H1 (cell line): ENCODE data around the gene CDH22. TPM values are rescaled to one million over a fixed set of nuclear protein-coding genes. Genes with fewer than 3 reads are reported as not detected.
A peak's percentile ranks its signal among the peaks of the same experiment; 100 is the strongest.

Experiments
- CTCF ChIA-PET: fragments of 300-600 bp; sonication (Branson Sonifier 250); formaldehyde crosslinking; loops from one replicate; lab custom pipeline; 2021; ENCODE audit not compliant: partially characterized antibody; lab: Charles Lee
- POLR2A ChIA-PET: fragments of 300-600 bp; sonication (Branson Sonifier 250); formaldehyde crosslinking; loops from one replicate; lab custom pipeline; 2021; ENCODE audit warnings: inconsistent platforms; ENCODE audit not compliant: partially characterized antibody; lab: Charles Lee
- DNase-seq, 2 experiments: peaks; one replicate each; pipeline versions ENCODE4 v3.0.0 to v3.0.0-alpha.2; 2010 to 2022; ENCODE audit warnings: low spot score in 2 of 2, low read depth in 1 of 2, mixed read lengths in 1 of 2
- FAIRE-seq: peaks from 2 replicates; lab custom pipeline; 2011; peaks lifted over from hg19 to GRCh38; lab: Jason Lieb, UNC
- H2AFZ ChIP-seq: 2 replicates; pipeline ENCODE4 v1.8.1; 2012; ENCODE audit warnings: low read length, inconsistent platforms
- H2AK5ac ChIP-seq: 2 replicates; pipeline ENCODE4 v1.6.1; 2013; ENCODE audit warnings: low read depth, low read length
- H2BK120ac ChIP-seq: replicated peaks from 2 replicates; pipeline ENCODE3; 2013; ENCODE audit warnings: low read depth, low read length, inconsistent platforms
- H2BK12ac ChIP-seq: 2 replicates; pipeline ENCODE4 v1.6.1; 2013; ENCODE audit warnings: low read depth, low read length
- H2BK15ac ChIP-seq: 2 replicates; pipeline ENCODE4 v1.6.1; 2013; ENCODE audit warnings: low read length
- H2BK20ac ChIP-seq: 2 replicates; pipeline ENCODE4 v1.6.1; 2013; ENCODE audit warnings: low read length
- H2BK5ac ChIP-seq: 2 replicates; pipeline ENCODE4 v1.6.1; 2013; ENCODE audit warnings: low read depth, low read length
- H3K14ac ChIP-seq: 2 replicates; pipeline ENCODE4 v1.6.1; 2013; ENCODE audit warnings: inconsistent platforms; ENCODE audit not compliant: insufficient read length
- H3K18ac ChIP-seq: 2 replicates; pipeline ENCODE4 v1.6.1; 2013; ENCODE audit warnings: low read length; ENCODE audit errors: extremely low read depth
- H3K23ac ChIP-seq: 2 replicates; pipeline ENCODE4 v1.6.1; 2013; ENCODE audit warnings: inconsistent platforms; ENCODE audit not compliant: insufficient read length
- H3K23me2 ChIP-seq: 2 replicates; pipeline ENCODE4 v1.6.1; 2013; ENCODE audit warnings: low read depth, low read length
- H3K27ac ChIP-seq: 2 replicates; pipeline ENCODE4 v1.6.1; 2011; ENCODE audit warnings: low read depth, low read length, inconsistent platforms
- H3K27me3 ChIP-seq, 4 experiments: replicated peaks in 1 of 4; 1 replicate in 1 of 4; 2 replicates in 3 of 4; pipeline versions ENCODE4 v1.6.1 to v1.8.1; 2011 to 2013; ENCODE audit warnings: low read length in 3 of 4, mild to moderate bottlenecking in 3 of 4, inconsistent platforms in 2 of 4, mixed read lengths in 2 of 4, moderate library complexity in 1 of 4; ENCODE audit not compliant: control insufficient read depth in 3 of 4, insufficient read depth in 3 of 4; ENCODE audit errors: extremely low read depth in 1 of 4
- H3K36me3 ChIP-seq, 4 experiments: 2 replicates each; pipeline versions ENCODE4 v1.6.1 to v1.8.1; 2011 to 2013; ENCODE audit warnings: mild to moderate bottlenecking in 4 of 4, low read length in 3 of 4, moderate library complexity in 2 of 4, control low read depth in 1 of 4, inconsistent platforms in 1 of 4; ENCODE audit not compliant: insufficient read depth in 4 of 4, control insufficient read depth in 2 of 4
- H3K4ac ChIP-seq: replicated peaks from 2 replicates; pipeline ENCODE3; 2013; ENCODE audit warnings: low read length, low read depth, mixed read lengths, inconsistent platforms; ENCODE audit not compliant: insufficient read length
- H3K4me1 ChIP-seq, 4 experiments: replicated peaks in 1 of 4; 1 replicate in 1 of 4; 2 replicates in 3 of 4; pipeline versions ENCODE4 v1.6.1 to v1.8.1; 2011 to 2013; ENCODE audit warnings: low read length in 3 of 4, inconsistent platforms in 2 of 4, mixed read lengths in 1 of 4; ENCODE audit not compliant: insufficient read depth in 4 of 4, control insufficient read depth in 3 of 4
- H3K4me2 ChIP-seq, 2 experiments: 2 replicates each; pipeline versions ENCODE4 v1.6.1 to v1.8.1; 2011 to 2013; ENCODE audit warnings: low read depth in 2 of 2, low read length in 2 of 2, control low read depth in 1 of 2, inconsistent platforms in 1 of 2, mild to moderate bottlenecking in 1 of 2; ENCODE audit not compliant: insufficient read depth in 1 of 2
- H3K4me3 ChIP-seq, 4 experiments: fragments of 200-600, 300-600 bp in 1 of 4; sonication (generic), shearing (Covaris generic), sonication (Bioruptor Twin) in 1 of 4; 2 replicates each; pipeline versions ENCODE4 v1.5.1 to v1.8.1; 2011 to 2016; ENCODE audit warnings: low read length in 4 of 4, low read depth in 3 of 4, control low read depth in 2 of 4, inconsistent platforms in 2 of 4, mild to moderate bottlenecking in 2 of 4, mixed read lengths in 1 of 4, moderate library complexity in 1 of 4; ENCODE audit not compliant: insufficient read depth in 2 of 4; ENCODE audit errors: extremely low read depth in 1 of 4
- H3K56ac ChIP-seq: replicated peaks from 2 replicates; pipeline ENCODE3; 2013; ENCODE audit warnings: low read depth, mild to moderate bottlenecking, mixed read lengths, low read length, inconsistent platforms; ENCODE audit not compliant: insufficient read length
- H3K79me1 ChIP-seq: 2 replicates; pipeline ENCODE4 v1.6.1; 2013; ENCODE audit warnings: low read depth, low read length, control low read depth
- H3K79me2 ChIP-seq, 2 experiments: 2 replicates each; pipeline versions ENCODE4 v1.6.1 to v1.8.1; 2012 to 2013; ENCODE audit warnings: low read length in 2 of 2, mild to moderate bottlenecking in 2 of 2, inconsistent platforms in 1 of 2; ENCODE audit not compliant: insufficient read depth in 2 of 2, control insufficient read depth in 1 of 2
- H3K9ac ChIP-seq, 4 experiments: replicated peaks in 1 of 4; 1 replicate in 1 of 4; 2 replicates in 3 of 4; pipeline versions ENCODE4 v1.6.1 to v1.8.1; 2011 to 2013; ENCODE audit warnings: low read depth in 3 of 4, low read length in 3 of 4, control low read depth in 2 of 4, mild to moderate bottlenecking in 2 of 4, moderate library complexity in 2 of 4, inconsistent platforms in 1 of 4; ENCODE audit errors: extremely low read depth in 1 of 4
- H3K9me3 ChIP-seq, 2 experiments: 2 replicates each; pipeline versions ENCODE4 v1.6.1 to v1.8.1; 2012 to 2013; ENCODE audit warnings: mild to moderate bottlenecking in 2 of 2, moderate library complexity in 2 of 2, control low read depth in 1 of 2, inconsistent platforms in 1 of 2, low read depth in 1 of 2, low read length in 1 of 2, mixed read lengths in 1 of 2; ENCODE audit not compliant: insufficient read depth in 2 of 2
- H4K20me1 ChIP-seq, 2 experiments: replicated peaks in 1 of 2; 2 replicates each; pipeline versions ENCODE3 to v1.8.1; 2011 to 2013; ENCODE audit warnings: inconsistent platforms in 2 of 2, low read length in 2 of 2, mild to moderate bottlenecking in 1 of 2; ENCODE audit not compliant: insufficient read depth in 2 of 2, control insufficient read depth in 1 of 2
- H4K5ac ChIP-seq: 2 replicates; pipeline ENCODE4 v1.6.1; 2013; ENCODE audit warnings: low read length, low read depth, mixed read lengths, inconsistent platforms; ENCODE audit not compliant: insufficient read length
- H4K8ac ChIP-seq: 2 replicates; pipeline ENCODE4 v1.8.0; 2013; ENCODE audit warnings: mild to moderate bottlenecking, moderate library complexity, low read length, inconsistent platforms; ENCODE audit not compliant: insufficient read depth; ENCODE audit errors: extremely low read depth
- H4K91ac ChIP-seq: replicated peaks from 2 replicates; pipeline ENCODE3; 2013; ENCODE audit warnings: low read length, mixed read lengths, inconsistent platforms; ENCODE audit not compliant: insufficient read length
- CTBP2 ChIP-seq: IDR thresholded peaks from 2 replicates; pipeline ENCODE4 v1.7.0; 2011; ENCODE audit warnings: borderline replicate concordance, mild to moderate bottlenecking, moderate library complexity, mixed read lengths, low read length; ENCODE audit not compliant: insufficient read depth, insufficient read length
- GTF2F1 ChIP-seq: IDR thresholded peaks from 2 replicates; pipeline ENCODE4 v1.6.1; 2012; ENCODE audit warnings: low read depth, low read length, improper control_type of control experiment, borderline replicate concordance
- TAF1 ChIP-seq: IDR thresholded peaks from 2 replicates; pipeline ENCODE4 v1.6.1; 2011; ENCODE audit warnings: mild to moderate bottlenecking, low read depth, low read length
- TEAD4 ChIP-seq: IDR thresholded peaks from 2 replicates; pipeline ENCODE4 v1.6.1; 2012; ENCODE audit warnings: low read depth, low read length, inconsistent platforms, mixed read lengths
- WGBS, 2 experiments: shearing (Covaris generic) in 1 of 2; methylation state at CpG; one replicate each; pipeline versions ENCODE4 v1.1.6 to v1.1.7; 2013 to 2015; ENCODE audit warnings: low lambda C conversion rate in 2 of 2, mixed read lengths in 2 of 2, inconsistent platforms in 1 of 2, low coverage in 1 of 2, missing lambda C conversion rate in 1 of 2; ENCODE audit not compliant: insufficient replicate concordance in 2 of 2, insufficient coverage in 1 of 2, insufficient read length in 1 of 2; ENCODE audit errors: extremely low coverage in 1 of 2, missing lambda C conversion rate in 1 of 2; 5-methylcytosine and 5-hydroxymethylcytosine counted together
- polyA plus RNA-seq, 7 experiments: library from polyadenylated mRNA; depleted of rRNA in 3 of 7; stranded (reverse) in 5 of 7; unstranded in 2 of 7; fragments of >200 nt in 5 of 7; fragments of 200-250 nt in 2 of 7; gene quantifications; 1 replicate in 5 of 7; 2 replicates in 1 of 7; 4 replicates in 1 of 7; pipeline versions ENCODE4 v1.2.1 to v1.2.3, GENCODE V29; 2011 to 2013; ENCODE audit warnings: missing spikeins in 2 of 7, mixed read lengths in 2 of 7
- total RNA-seq: library from RNA; stranded (reverse); fragmentation: NEBNext Ultra II Directional; extraction: Animal tissue kit (Norgen Biotek cat#: 25700); gene quantifications from 2 replicates; pipeline ENCODE4 v1.2.1, GENCODE V29; 2021

Gene CDH22
- total and polyA plus RNA-seq, 2 of the 8 experiments (the other 6 are each of a cell fraction or from before 2014, with no cell fraction given), result 0.35 to 0.39 TPM

GRCh38 chr20:46273717-46274116 lies 34.6 kb downstream of the CDH22 start:
- Histone ChIP-seq H3K4me2 (no peak overlapping the region), H2BK5ac (peak overlapping the region; percentile 26; the same call in 1 of the 2 replicates), H3K14ac (no peak overlapping the region), H2BK120ac (no peak overlapping the region), H3K4ac (no peak overlapping the region), H3K18ac (no peak overlapping the region; the same call in 1 of the 2 replicates), H3K23ac (no peak overlapping the region), H3K79me2 (no peaks in the 10 kb centered on the region), H3K4me1 (peaks cover 0 to 13% (median 3%) of the 10 kb centered on the region in 4 experiments; a peak in 5 of 7 replicates), H3K27ac (no peak overlapping the region), H2AFZ (peak overlapping the region; percentile 52), H2BK15ac (no peak overlapping the region), H3K9ac (no peak overlapping the region), H3K36me3 (no peaks in the 10 kb centered on the region), H3K9me3 (no peaks in the 10 kb centered on the region), H4K91ac (no peak overlapping the region), H3K79me1 (no peaks in the 10 kb centered on the region), H3K4me3 (no peak overlapping the region), H4K20me1 (peaks cover 0 to 2% of the 10 kb centered on the region in 2 experiments), H4K5ac (no peak overlapping the region), H3K23me2 (no peaks in the 10 kb centered on the region), H3K27me3 (no peaks in the 10 kb centered on the region; a peak in 1 of 7 replicates), H2BK20ac (no peak overlapping the region), H2BK12ac (no peak overlapping the region), H3K56ac (no peak overlapping the region), H4K8ac (no peak overlapping the region), H2AK5ac (no peak overlapping the region)
- no peak for FAIRE-seq
- ChIA-PET CTCF (interaction anchor here (0.9 to 1.8 kb wide), 5 partner anchors 9 to 142 kb away, joined by 3 to 6 read pairs (median 3); no protein-coding TSS in a partner anchor), POLR2A (interaction anchor here (1.2 kb wide), 2 partner anchors 13 to 107 kb away, joined by 3 read pairs; no protein-coding TSS in a partner anchor)
- DNase-seq, result no peak
- TF ChIP-seq CTBP2, result no peak
- no peak for TF ChIP-seq GTF2F1
- 0 out of 2 replicates have a peak, but pooled peaks have one; percentile 30 for TF ChIP-seq TEAD4
- TF ChIP-seq TAF1, result no peak
- 66% methylated on average over 2 of the region's 2 CpGs; no CpG with 5 or more reads in 1 of the 2 experiments for WGBS, 2 experiments
